ENCODE measurements around the gene COBL.

The COBL gene

GRCh38 chr7:51274001-51274400 lies 42.6 kb downstream of the COBL start:
- 90 to 97% methylated on average over 9 to 10 of the region's 10 CpGs for WGBS, 2 experiments (ENCODE audit: insufficient coverage in 2 of 2)
- Histone ChIP-seq H3K27ac (ENCODE audit: low read depth, low read length, severe bottlenecking) (no peak overlapping the region), H3K36me3 (ENCODE audit: control insufficient read depth, insufficient read depth, low read length) (no peaks in the 10 kb centered on the region), H3K4me3 (ENCODE audit: extremely low read depth, insufficient read depth, low read length, poor library complexity, severe bottlenecking) (no peak overlapping the region), H3K9me3 (ENCODE audit: control insufficient read depth, low read length) (no peaks in the 10 kb centered on the region), H3K4me1 (ENCODE audit: control insufficient read depth, insufficient read depth, low read length, poor library complexity, severe bottlenecking) (peaks cover 3% of the 10 kb centered on the region)

- 58 to 100% methylated on average over 1 of the region's 1 CpG for WGBS, 2 experiments (ENCODE audit: insufficient coverage in 2 of 2)
- H3K36me3 ChIP-seq (ENCODE audit: control insufficient read depth, insufficient read depth, low read length) = no peaks in the 10 kb centered on the region
Measured at GRCh38 chr7:51273360-51273759, 43.2 kb downstream of the COBL start.

DNA sequence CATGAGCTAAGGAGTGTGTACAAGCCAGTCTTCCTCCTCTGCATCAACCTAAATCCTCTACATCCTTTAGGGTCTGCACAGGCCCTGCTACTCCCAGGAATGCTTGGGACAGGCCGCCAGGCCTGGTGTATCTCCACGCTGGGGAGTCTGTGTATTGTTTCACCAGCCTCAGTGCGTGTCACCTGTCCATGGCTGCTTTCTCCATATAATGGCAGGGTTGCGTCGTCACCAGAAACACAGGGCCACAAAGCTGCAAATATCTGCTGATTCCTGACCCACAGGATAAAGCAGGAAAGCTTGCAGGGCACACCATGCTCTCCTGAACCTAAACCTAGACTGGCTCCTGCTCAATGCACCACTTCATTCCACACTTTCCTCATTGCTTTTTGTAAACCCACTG lies 45.6 kb downstream of the COBL start:
- no peaks in the 10 kb centered on the region for H3K4me1 ChIP-seq (ENCODE audit: control insufficient read depth, insufficient read depth, low read length, poor library complexity, severe bottlenecking)
- WGBS, 2 experiments (ENCODE audit: insufficient coverage in 2 of 2) = 94 to 97% methylated on average over 3 to 5 of the region's 5 CpGs
- no peak overlapping the region for H3K27ac ChIP-seq (ENCODE audit: low read depth, low read length, severe bottlenecking)
- H3K36me3 ChIP-seq (ENCODE audit: control insufficient read depth, insufficient read depth, low read length) = no peaks in the 10 kb centered on the region
- H3K9me3 ChIP-seq (ENCODE audit: control insufficient read depth, low read length) = no peaks in the 10 kb centered on the region
- no peak overlapping the region for H3K4me3 ChIP-seq (ENCODE audit: extremely low read depth, insufficient read depth, low read length, poor library complexity, severe bottlenecking)

More at GRCh38 chr7:51273360-51273759, 43.2 kb downstream of the COBL start:
- no peaks in the 10 kb centered on the region for H3K9me3 ChIP-seq (ENCODE audit: control insufficient read depth, low read length)
- peaks cover 3% of the 10 kb centered on the region for H3K4me1 ChIP-seq (ENCODE audit: control insufficient read depth, insufficient read depth, low read length, poor library complexity, severe bottlenecking)
- H3K4me3 ChIP-seq (ENCODE audit: extremely low read depth, insufficient read depth, low read length, poor library complexity, severe bottlenecking) = no peak overlapping the region
- H3K27ac ChIP-seq (ENCODE audit: low read depth, low read length, severe bottlenecking) = no peak overlapping the region

GRCh38 chr7:51269911-51270310 lies 46.7 kb downstream of the COBL start:
- no peak overlapping the region for H3K4me3 ChIP-seq (ENCODE audit: extremely low read depth, insufficient read depth, low read length, poor library complexity, severe bottlenecking)
- no peaks in the 10 kb centered on the region for H3K4me1 ChIP-seq (ENCODE audit: control insufficient read depth, insufficient read depth, low read length, poor library complexity, severe bottlenecking)
- no peaks in the 10 kb centered on the region for H3K36me3 ChIP-seq (ENCODE audit: control insufficient read depth, insufficient read depth, low read length)
- WGBS, 2 experiments (ENCODE audit: insufficient coverage in 2 of 2) = 90 to 100% methylated on average over 3 to 4 of the region's 5 CpGs
- H3K9me3 ChIP-seq (ENCODE audit: control insufficient read depth, low read length) = no peaks in the 10 kb centered on the region
- H3K27ac ChIP-seq (ENCODE audit: low read depth, low read length, severe bottlenecking) = no peak overlapping the region

GRCh38 chr7:51269321-51269720 lies 47.3 kb downstream of the COBL start:
- H3K27ac ChIP-seq (ENCODE audit: low read depth, low read length, severe bottlenecking) = no peak overlapping the region
- H3K36me3 ChIP-seq (ENCODE audit: control insufficient read depth, insufficient read depth, low read length) = no peaks in the 10 kb centered on the region
- H3K4me1 ChIP-seq (ENCODE audit: control insufficient read depth, insufficient read depth, low read length, poor library complexity, severe bottlenecking) = no peaks in the 10 kb centered on the region
- no peaks in the 10 kb centered on the region for H3K9me3 ChIP-seq (ENCODE audit: control insufficient read depth, low read length)
- 83 to 97% methylated on average over 6 to 9 of the region's 10 CpGs for WGBS, 2 experiments (ENCODE audit: insufficient coverage in 2 of 2)
- H3K4me3 ChIP-seq (ENCODE audit: extremely low read depth, insufficient read depth, low read length, poor library complexity, severe bottlenecking) = no peak overlapping the region

- no peaks in the 10 kb centered on the region for H3K4me1 ChIP-seq (ENCODE audit: control insufficient read depth, insufficient read depth, low read length, poor library complexity, severe bottlenecking)
- no peak overlapping the region for H3K4me3 ChIP-seq (ENCODE audit: extremely low read depth, insufficient read depth, low read length, poor library complexity, severe bottlenecking)
- H3K9me3 ChIP-seq (ENCODE audit: control insufficient read depth, low read length) = no peaks in the 10 kb centered on the region
- no peaks in the 10 kb centered on the region for H3K36me3 ChIP-seq (ENCODE audit: control insufficient read depth, insufficient read depth, low read length)
- no peak overlapping the region for H3K27ac ChIP-seq (ENCODE audit: low read depth, low read length, severe bottlenecking)
- 33 to 100% methylated on average over 1 to 5 of the region's 7 CpGs for WGBS, 2 experiments (ENCODE audit: insufficient coverage in 2 of 2)
Measured at GRCh38 chr7:51268859-51269258, 47.8 kb downstream of the COBL start.

DNA sequence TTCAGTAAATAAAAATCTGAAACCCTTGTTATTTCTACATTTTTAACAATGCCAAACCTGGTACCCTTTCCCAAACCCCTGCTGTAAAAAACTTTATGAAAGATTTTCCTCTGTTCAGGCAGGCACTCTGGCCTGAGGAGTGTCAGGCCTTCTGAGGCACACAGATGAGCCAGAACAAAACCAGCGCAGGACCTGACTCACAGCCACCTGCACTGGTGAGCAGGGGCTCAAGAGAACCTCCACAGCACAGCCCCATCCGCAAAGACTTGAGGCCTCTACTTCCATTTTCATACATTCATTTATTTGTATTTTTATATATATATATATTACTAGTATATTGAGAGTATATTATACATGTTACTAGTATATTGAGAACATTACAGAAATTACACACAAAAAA lies 49.4 kb downstream of the COBL start:
- no peaks in the 10 kb centered on the region for H3K9me3 ChIP-seq (ENCODE audit: control insufficient read depth, low read length)
- no peaks in the 10 kb centered on the region for H3K4me1 ChIP-seq (ENCODE audit: control insufficient read depth, insufficient read depth, low read length, poor library complexity, severe bottlenecking)
- H3K4me3 ChIP-seq (ENCODE audit: extremely low read depth, insufficient read depth, low read length, poor library complexity, severe bottlenecking) = no peak overlapping the region
- H3K36me3 ChIP-seq (ENCODE audit: control insufficient read depth, insufficient read depth, low read length) = no peaks in the 10 kb centered on the region
- H3K27ac ChIP-seq (ENCODE audit: low read depth, low read length, severe bottlenecking) = no peak overlapping the region
- 60 to 88% methylated on average over 1 of the region's 2 CpGs for WGBS, 2 experiments (ENCODE audit: insufficient coverage in 2 of 2)

GRCh38 chr7:51265066-51265907 lies 51.3 kb downstream of the COBL start:
- Histone ChIP-seq H3K9me3 (ENCODE audit: control insufficient read depth, low read length) (no peaks in the 10 kb centered on the region), H3K27ac (ENCODE audit: low read depth, low read length, severe bottlenecking) (no peak overlapping the region), H3K4me1 (ENCODE audit: control insufficient read depth, insufficient read depth, low read length, poor library complexity, severe bottlenecking) (no peaks in the 10 kb centered on the region), H3K4me3 (ENCODE audit: extremely low read depth, insufficient read depth, low read length, poor library complexity, severe bottlenecking) (no peak overlapping the region), H3K36me3 (ENCODE audit: control insufficient read depth, insufficient read depth, low read length) (no peaks in the 10 kb centered on the region)
- WGBS, 2 experiments (ENCODE audit: insufficient coverage in 2 of 2) = 92% methylated on average over 8 to 9 of the region's 12 CpGs

GRCh38 chr7:51263631-51264484 lies 52.8 kb downstream of the COBL start:
- WGBS, 2 experiments (ENCODE audit: insufficient coverage in 2 of 2) = 82 to 90% methylated on average over 5 to 9 of the region's 10 CpGs

GRCh38 chr7:51262796-51263531 lies 53.6 kb downstream of the COBL start:
- Histone ChIP-seq H3K9me3 (ENCODE audit: control insufficient read depth, low read length) (no peaks in the 10 kb centered on the region), H3K36me3 (ENCODE audit: control insufficient read depth, insufficient read depth, low read length) (no peaks in the 10 kb centered on the region), H3K4me1 (ENCODE audit: control insufficient read depth, insufficient read depth, low read length, poor library complexity, severe bottlenecking) (no peaks in the 10 kb centered on the region), H3K4me3 (ENCODE audit: extremely low read depth, insufficient read depth, low read length, poor library complexity, severe bottlenecking) (no peak overlapping the region), H3K27ac (ENCODE audit: low read depth, low read length, severe bottlenecking) (no peak overlapping the region)
- 85 to 87% methylated on average over 6 to 8 of the region's 12 CpGs for WGBS, 2 experiments (ENCODE audit: insufficient coverage in 2 of 2)

More at GRCh38 chr7:51263631-51264484, 52.8 kb downstream of the COBL start:
- H3K27ac ChIP-seq (ENCODE audit: low read depth, low read length, severe bottlenecking) = no peak overlapping the region
- no peak overlapping the region for H3K4me3 ChIP-seq (ENCODE audit: extremely low read depth, insufficient read depth, low read length, poor library complexity, severe bottlenecking)
- no peaks in the 10 kb centered on the region for H3K36me3 ChIP-seq (ENCODE audit: control insufficient read depth, insufficient read depth, low read length)
- no peaks in the 10 kb centered on the region for H3K4me1 ChIP-seq (ENCODE audit: control insufficient read depth, insufficient read depth, low read length, poor library complexity, severe bottlenecking)
- no peaks in the 10 kb centered on the region for H3K9me3 ChIP-seq (ENCODE audit: control insufficient read depth, low read length)
